NCI-H2171 treated with DMSO at 0.1 percent for 48 hours (cell line): ENCODE results near the gene SCAF1.
A peak's percentile ranks its signal among the peaks of the same experiment; 100 is the strongest.

Source experiments
- DNase-seq: peaks from one replicate; lab custom pipeline; 2025; lab: John Stamatoyannopoulos, UW

SCAF1 gene

DNA sequence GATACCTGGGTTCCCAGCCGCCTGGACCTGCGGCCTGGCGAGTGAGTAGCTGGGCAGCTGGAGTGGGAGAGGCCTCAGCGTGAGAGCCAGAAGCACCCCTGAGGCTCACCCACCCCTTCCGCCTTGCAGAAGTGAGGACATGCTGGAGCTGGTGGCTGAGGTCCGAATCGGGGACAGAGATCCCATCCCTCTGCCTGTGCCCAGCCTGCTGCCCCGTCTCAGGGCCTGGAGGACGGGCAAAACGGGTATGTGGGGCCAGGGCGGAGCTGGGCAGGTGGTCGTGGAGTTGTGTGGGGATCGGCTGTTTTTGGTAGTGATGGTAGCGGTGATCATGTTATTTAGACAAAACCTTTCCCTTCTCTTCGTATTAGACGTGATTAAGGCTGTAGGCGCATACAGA, 4.6 kb downstream of the SCAF1 start:
- DNase-seq: no peak

DNA sequence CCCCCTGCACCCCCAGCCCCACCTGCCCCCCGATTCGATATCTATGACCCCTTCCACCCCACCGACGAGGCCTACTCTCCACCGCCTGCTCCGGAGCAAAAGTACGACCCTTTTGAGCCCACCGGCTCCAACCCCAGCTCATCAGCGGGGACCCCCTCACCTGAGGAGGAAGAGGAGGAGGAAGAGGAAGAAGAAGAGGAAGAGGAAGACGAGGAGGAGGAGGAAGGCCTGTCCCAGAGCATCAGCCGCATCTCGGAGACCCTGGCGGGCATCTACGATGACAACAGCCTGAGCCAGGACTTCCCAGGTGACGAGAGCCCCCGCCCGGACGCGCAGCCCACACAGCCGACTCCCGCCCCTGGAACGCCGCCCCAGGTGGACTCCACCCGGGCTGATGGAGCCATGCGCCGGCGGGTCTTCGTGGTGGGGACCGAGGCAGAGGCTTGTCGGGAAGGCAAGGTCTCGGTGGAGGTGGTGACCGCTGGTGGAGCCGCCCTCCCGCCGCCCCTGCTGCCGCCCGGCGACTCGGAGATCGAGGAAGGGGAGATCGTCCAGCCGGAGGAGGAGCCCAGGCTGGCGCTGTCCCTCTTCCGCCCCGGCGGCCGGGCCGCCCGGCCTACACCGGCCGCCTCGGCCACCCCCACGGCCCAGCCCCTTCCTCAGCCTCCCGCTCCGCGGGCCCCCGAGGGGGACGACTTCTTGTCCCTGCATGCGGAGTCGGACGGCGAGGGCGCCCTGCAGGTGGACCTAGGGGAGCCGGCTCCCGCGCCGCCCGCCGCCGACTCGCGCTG, 9.2 kb downstream of the SCAF1 start:
- no peak for DNase-seq

GRCh38 chr19:49651820-49652550, 10.0 kb downstream of the SCAF1 start:
- no peak for DNase-seq

DNA sequence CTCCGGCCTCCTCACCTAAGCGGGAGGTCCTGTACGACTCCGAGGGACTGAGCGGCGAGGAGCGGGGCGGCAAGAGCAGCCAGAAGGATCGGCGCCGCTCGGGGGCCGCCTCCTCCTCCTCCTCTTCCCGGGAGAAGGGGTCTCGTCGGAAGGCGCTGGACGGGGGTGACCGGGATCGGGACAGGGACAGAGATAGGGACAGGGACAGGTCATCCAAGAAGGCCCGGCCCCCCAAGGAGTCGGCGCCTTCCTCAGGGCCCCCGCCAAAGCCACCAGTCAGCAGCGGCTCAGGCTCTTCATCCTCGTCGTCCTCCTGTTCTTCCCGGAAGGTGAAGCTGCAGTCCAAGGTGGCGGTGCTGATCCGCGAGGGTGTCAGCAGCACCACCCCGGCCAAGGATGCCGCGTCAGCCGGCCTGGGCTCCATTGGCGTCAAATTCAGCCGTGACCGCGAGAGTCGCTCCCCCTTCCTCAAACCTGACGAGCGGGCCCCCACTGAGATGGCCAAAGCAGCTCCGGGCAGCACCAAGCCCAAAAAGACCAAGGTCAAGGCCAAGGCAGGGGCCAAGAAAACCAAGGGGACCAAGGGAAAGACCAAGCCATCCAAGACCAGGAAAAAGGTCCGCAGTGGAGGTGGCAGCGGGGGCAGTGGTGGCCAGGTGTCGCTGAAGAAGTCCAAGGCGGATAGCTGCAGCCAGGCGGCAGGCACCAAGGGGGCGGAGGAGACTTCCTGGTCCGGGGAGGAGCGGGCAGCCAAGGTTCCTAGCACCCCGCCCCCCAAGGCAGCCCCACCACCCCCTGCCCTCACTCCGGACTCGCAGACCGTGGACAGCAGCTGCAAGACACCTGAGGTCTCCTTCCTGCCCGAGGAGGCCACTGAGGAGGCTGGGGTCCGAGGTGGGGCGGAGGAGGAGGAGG, 10.8 kb downstream of the SCAF1 start:
- no peak for DNase-seq

DNA sequence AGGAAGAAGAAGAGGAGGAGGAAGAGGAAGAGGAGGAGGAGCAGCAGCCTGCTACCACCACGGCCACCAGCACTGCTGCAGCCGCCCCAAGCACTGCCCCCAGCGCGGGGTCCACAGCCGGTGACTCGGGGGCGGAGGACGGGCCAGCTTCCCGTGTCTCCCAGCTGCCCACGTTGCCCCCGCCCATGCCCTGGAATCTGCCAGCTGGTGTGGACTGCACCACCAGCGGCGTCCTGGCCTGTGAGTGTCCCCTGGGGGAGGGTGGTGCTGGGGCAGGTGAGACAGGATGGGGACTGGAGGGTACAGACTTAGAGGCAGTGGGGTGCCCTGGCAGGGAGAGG, 11.4 kb downstream of the SCAF1 start:
- DNase-seq: no peak

DNA sequence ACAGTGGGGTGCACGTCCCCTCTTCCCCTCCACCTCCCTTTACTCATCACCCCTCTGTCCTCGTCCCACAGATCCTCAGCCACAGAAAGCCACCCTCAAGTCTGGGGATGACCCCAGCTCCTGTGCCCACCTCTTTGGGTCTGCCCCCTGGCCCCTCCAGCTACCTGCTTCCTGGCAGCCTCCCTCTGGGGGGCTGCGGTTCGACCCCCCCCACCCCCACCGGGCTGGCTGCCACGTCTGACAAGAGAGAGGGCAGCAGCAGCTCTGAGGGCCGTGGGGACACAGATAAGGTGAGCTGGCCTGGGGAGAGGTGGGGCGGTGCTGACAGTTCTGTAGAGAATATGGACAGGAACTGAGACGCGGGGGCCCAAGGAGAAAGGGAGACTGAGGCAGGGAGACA, 12.6 kb downstream of the SCAF1 start:
- no peak for DNase-seq

DNA sequence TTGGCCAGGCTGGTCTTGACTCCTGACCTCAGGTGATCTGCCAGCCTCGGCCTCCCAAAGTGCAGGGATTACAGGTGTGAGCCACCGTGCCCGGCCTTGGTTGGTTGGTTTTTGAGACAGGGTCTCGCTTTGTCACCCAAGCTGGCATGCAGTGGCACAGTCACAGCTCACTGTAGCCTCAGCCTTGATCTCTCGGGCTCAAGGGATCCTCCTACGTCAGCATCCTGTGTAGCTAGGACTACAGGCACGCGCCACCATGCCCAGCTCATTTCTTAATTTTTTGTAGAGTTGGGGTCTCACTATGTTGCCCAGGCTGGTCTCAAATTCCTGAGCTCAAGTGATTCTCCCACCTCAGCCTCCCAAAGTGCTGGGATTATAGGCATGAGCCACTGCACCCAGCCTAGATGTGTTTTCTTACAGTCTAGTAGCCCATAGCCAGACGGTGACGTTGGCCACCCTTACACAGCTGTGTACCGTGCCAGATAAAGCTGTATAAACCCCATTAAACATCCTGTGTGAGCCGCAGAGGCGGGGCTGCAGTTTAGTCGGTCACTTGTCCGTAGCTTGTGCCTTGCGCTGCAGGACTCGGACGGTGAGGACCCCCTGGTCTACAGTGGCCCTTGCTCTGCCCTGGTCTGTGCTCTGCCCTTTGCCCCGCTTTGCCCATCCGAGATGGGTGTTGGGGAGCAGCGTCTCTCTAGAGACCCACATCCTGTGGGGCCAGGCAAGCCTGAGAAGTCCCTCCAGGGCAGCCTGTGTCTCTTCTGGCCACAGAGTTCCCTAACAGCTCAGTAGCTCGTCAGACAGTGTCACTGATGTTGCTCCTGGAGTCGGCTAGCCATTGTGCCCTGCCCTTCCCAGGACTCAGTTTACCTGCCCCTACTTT, 13.8 kb downstream of the SCAF1 start:
- DNase-seq: no peak

DNA sequence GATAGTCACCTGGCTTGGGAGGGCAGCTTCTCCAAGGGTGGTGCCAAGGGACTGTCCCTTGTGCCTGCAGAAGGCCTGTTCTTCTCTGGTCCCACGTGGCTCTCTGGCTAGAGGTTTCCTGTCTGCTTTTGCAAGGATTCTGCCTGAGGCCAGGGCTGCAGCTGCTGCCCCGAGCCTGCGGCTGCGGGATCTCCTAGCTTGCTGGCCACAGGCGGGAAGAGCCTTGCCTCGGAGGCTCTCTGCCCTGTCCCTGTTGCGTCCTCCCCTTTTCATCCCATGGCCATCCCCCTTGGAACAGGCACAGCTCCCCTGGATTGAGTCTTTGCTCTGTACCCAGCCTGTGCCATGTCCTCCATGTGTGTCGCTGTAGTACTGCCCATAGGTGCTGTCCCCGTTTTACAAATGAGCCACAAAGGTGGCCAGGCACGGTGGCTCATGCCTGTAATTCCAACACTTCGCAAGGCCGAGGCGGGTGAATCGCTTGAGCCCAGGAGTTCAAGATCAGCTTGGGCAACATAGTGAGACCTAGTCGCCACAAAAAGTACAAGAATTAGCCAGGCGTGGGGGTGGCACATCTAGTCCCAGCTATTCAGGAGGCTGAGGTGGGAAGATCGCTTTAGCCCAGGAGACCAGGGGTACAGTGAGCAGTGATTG, 14.6 kb downstream of the SCAF1 start:
- DNase-seq: no peak

DNA sequence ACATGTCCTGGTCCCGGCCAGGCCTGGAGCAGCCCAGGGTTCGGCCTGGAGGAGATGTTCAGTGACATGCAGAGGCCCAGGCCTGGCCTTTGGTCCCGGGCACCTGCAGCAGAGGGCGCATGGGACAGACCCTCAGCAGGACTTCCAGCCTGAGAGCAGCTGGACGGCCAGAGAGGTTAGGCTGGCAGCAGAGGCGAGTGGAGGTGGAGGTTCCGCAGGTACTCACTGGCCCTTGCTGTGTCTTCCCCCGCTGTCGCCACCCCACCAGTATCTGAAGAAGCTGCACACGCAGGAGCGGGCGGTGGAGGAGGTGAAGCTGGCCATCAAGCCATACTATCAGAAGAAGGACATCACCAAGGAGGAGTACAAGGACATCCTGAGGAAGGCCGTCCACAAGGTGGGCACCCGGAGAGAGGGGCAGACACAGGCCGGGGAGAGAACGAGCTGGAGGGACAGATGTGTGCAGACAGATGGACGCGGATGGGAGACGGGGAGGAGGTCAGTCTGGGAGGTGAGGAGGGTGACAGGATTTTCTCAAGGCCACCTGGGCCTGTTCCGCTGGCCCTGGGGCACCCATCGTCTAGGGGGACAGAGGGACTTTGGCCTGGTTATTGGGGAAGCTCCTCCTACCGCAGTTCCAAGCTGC, 15.6 kb downstream of the SCAF1 start:
- no peak for DNase-seq

GRCh38 chr19:49658139-49658517, 16.1 kb downstream of the SCAF1 start:
- no peak for DNase-seq

- no peak for DNase-seq
Observed at GRCh38 chr19:49658566-49659442, 16.8 kb downstream of the SCAF1 start.

- no peak for DNase-seq
Observed at GRCh38 chr19:49660338-49660961, 18.4 kb downstream of the SCAF1 start.

GRCh38 chr19:49662011-49662410, 20.0 kb downstream of the SCAF1 start:
- DNase-seq: no peak

GRCh38 chr19:49663224-49663623, 21.2 kb downstream of the SCAF1 start:
- DNase-seq: no peak

GRCh38 chr19:49664171-49665035, 22.4 kb downstream of the SCAF1 start:
- DNase-seq: peak; percentile 89

DNA sequence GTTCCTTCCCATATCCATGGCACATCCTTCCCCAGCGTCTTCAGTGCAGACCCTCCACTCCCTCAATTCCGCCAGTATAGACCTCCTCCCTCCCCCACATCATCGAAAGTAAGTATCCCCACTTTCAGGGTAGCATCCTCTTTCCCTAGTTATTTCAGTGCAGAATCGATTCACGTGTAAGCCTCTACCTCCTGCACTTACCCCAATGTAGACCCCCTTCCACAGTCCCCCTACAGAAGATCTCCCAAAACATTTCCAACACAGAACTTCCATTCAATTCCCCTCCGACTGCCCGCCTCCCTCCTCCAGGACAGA, 23.0 kb downstream of the SCAF1 start:
- no peak for DNase-seq

GRCh38 chr19:49665351-49666119, 23.5 kb downstream of the SCAF1 start, which contains the start of the genes BCL2L12 and IRF3:
BCL2L12 (plus strand) TSS chr19:49665933; CDS start chr19:49666693, 760 bp downstream.
IRF3 (minus strand) TSS chr19:49665857; CDS start chr19:49664838, 1,019 bp downstream.
- peak; percentile 86 for DNase-seq
